Activated CD4-positive, alpha-beta memory T cell treated with anti-CD3 and anti-CD28 coated beads for 36 hours (primary cell): ENCODE measurements around the gene ARHGAP36. TPM values are rescaled to one million over a fixed set of nuclear protein-coding genes. Genes with fewer than 3 reads are reported as not detected.

Experiments
- CTCF ChIA-PET: fragments of 350-600 bp; sonication (Branson Sonifier 250); formaldehyde crosslinking; loops from one replicate; lab custom pipeline; 2021; ENCODE audit warnings: antibody characterized with exemption, inconsistent platforms; lab: Charles Lee
- POLR2A ChIA-PET: fragments of 350-600 bp; sonication (Branson Sonifier 250); formaldehyde crosslinking; loops from one replicate; lab custom pipeline; 2021; ENCODE audit warnings: antibody characterized with exemption; lab: Charles Lee
- DNase-seq: peaks from one replicate; pipeline ENCODE4 v3.0.0-alpha.2; 2020
- H3K27ac Mint-ChIP-seq: one replicate; pipeline ENCODE4 v1.8.0; 2021; ENCODE audit warnings: mixed read lengths
- H3K27me3 Mint-ChIP-seq: one replicate; pipeline ENCODE4 v1.8.0; 2021; ENCODE audit warnings: mixed read lengths
- H3K36me3 Mint-ChIP-seq: one replicate; pipeline ENCODE4 v1.8.0; 2021; ENCODE audit warnings: mixed read lengths
- H3K4me1 Mint-ChIP-seq: one replicate; pipeline ENCODE4 v1.8.0; 2021; ENCODE audit warnings: low read depth, mixed read lengths
- H3K4me3 Mint-ChIP-seq: one replicate; pipeline ENCODE4 v1.8.0; 2021; ENCODE audit warnings: mild to moderate bottlenecking, mixed read lengths
- H3K9me3 Mint-ChIP-seq: one replicate; pipeline ENCODE4 v1.8.0; 2021; ENCODE audit warnings: mixed read lengths
- intact Hi-C: fragments of 100-400 bp; cut with micrococcal nuclease; formaldehyde crosslinking; loops from one replicate; pipeline ENCODE4 v1.15.1; 2023
- total RNA-seq, 2 experiments: library from RNA; stranded (reverse); gene quantifications; one replicate each; pipeline ENCODE4 v1.2.3, GENCODE V29; 2021

The ARHGAP36 gene
- total RNA-seq, 2 experiments from 2014 or later, result not detected

GRCh38 chrX:131081772-131082740 lies 23.9 kb downstream of the ARHGAP36 start:
- Mint-ChIP-seq H3K27me3 (peaks cover 32% of the 10 kb centered on the region), H3K9me3 (no peaks in the 10 kb centered on the region), H3K4me3 (no peak overlapping the region), H3K27ac (no peak overlapping the region), H3K36me3 (no peaks in the 10 kb centered on the region), H3K4me1 (no peaks in the 10 kb centered on the region)
- intact Hi-C loops, result no loop called here
- ChIA-PET CTCF (no interaction called here), POLR2A (no interaction called here)
- no peak for DNase-seq

- DNase-seq, result no peak
- H3K36me3 Mint-ChIP-seq, result no peaks in the 10 kb centered on the region
- intact Hi-C loops, result no loop called here
- CTCF ChIA-PET, result no interaction called here
- H3K4me3 Mint-ChIP-seq, result no peak overlapping the region
- H3K27me3 Mint-ChIP-seq, result peaks cover 31% of the 10 kb centered on the region
- POLR2A ChIA-PET, result no interaction called here
- H3K4me1 Mint-ChIP-seq, result no peaks in the 10 kb centered on the region
- H3K27ac Mint-ChIP-seq, result no peak overlapping the region
- H3K9me3 Mint-ChIP-seq, result no peaks in the 10 kb centered on the region
Observed at GRCh38 chrX:131083510-131084142, 25.5 kb downstream of the ARHGAP36 start.

GRCh38 chrX:131084145-131084544 lies 26.0 kb downstream of the ARHGAP36 start:
- CTCF ChIA-PET, result no interaction called here
- Mint-ChIP-seq H3K27ac (no peak overlapping the region), H3K36me3 (no peaks in the 10 kb centered on the region), H3K27me3 (peaks cover 29% of the 10 kb centered on the region), H3K4me3 (no peak overlapping the region), H3K9me3 (no peaks in the 10 kb centered on the region), H3K4me1 (no peaks in the 10 kb centered on the region)
- intact Hi-C loops, result no loop called here
- no peak for DNase-seq
- POLR2A ChIA-PET, result no interaction called here

GRCh38 chrX:131136776-131137175 lies 78.6 kb downstream of the ARHGAP36 start:
- no peak for DNase-seq
- Mint-ChIP-seq H3K36me3 (no peaks in the 10 kb centered on the region), H3K4me3 (no peak overlapping the region), H3K27ac (no peak overlapping the region), H3K4me1 (no peaks in the 10 kb centered on the region), H3K27me3 (no peaks in the 10 kb centered on the region), H3K9me3 (no peaks in the 10 kb centered on the region)
- ChIA-PET POLR2A (no interaction called here), CTCF (no interaction called here)
- intact Hi-C loops, result no loop called here

- POLR2A ChIA-PET, result no interaction called here
- no peaks in the 10 kb centered on the region for H3K27me3 Mint-ChIP-seq
- H3K4me1 Mint-ChIP-seq, result no peaks in the 10 kb centered on the region
- CTCF ChIA-PET, result no interaction called here
- H3K4me3 Mint-ChIP-seq, result no peak overlapping the region
- no peak for DNase-seq
- H3K9me3 Mint-ChIP-seq, result no peaks in the 10 kb centered on the region
- H3K27ac Mint-ChIP-seq, result no peak overlapping the region
- no peaks in the 10 kb centered on the region for H3K36me3 Mint-ChIP-seq
- intact Hi-C loops, result no loop called here
Observed at GRCh38 chrX:131139072-131139471, 80.9 kb downstream of the ARHGAP36 start.

Other genes starting within 250 kb of the ARHGAP36 start
- 10 to 100 TPM; 12.3 to 13.3 TPM for gene ENOX2, start 155.1 kb upstream of the ARHGAP36 start, total RNA-seq
- not detected for gene IGSF1, start 231.0 kb downstream of the ARHGAP36 start, total RNA-seq